Measurements from ENCODE around the gene PTPN1. TPM values are rescaled to one million over a fixed set of nuclear protein-coding genes. Genes with fewer than 3 reads are reported as not detected.
"Not testable (repeated sequence)": the region's sequence is repeated elsewhere in the genome, so short reads cannot be mapped to it uniquely, and the experiment has no call there.

The PTPN1 gene
- total and polyA plus RNA-seq, 2 donors (not counting 1 experiment from before 2014, with no cell fraction given), result 20.0 to 28.7 TPM

- H3K4me3 ChIP-seq (replicated peaks in 1 of 4; ENCODE audit: control extremely low read depth in 1 of 4, insufficient read depth in 1 of 4, low read depth in 3 of 4, low read length in 4 of 4), result no peak overlapping the region
- H3K9me3 ChIP-seq (ENCODE audit: control insufficient read depth, insufficient read depth, low read depth, low read length), result no peaks in the 10 kb centered on the region
- H3K9ac ChIP-seq (ENCODE audit: insufficient read depth, low read length), result no peak overlapping the region
- no peak overlapping the region for H3K4me2 ChIP-seq (ENCODE audit: extremely low read depth, insufficient read depth, low read length)
- H3K36me3 ChIP-seq (ENCODE audit: control insufficient read depth, insufficient read depth, low read length), result peaks cover 18% of the 10 kb centered on the region
- DNase-seq (ENCODE audit: low read depth in 2 of 2), result no peak
- peaks cover 13% of the 10 kb centered on the region for H3K4me1 ChIP-seq (ENCODE audit: control insufficient read depth, extremely low read depth, insufficient read depth, low read length)
- H3K79me2 ChIP-seq (ENCODE audit: control insufficient read depth, insufficient read depth, low read length), result peaks cover 18% of the 10 kb centered on the region
- H3K27me3 ChIP-seq (ENCODE audit: control insufficient read depth, insufficient read depth, low read length), result no peaks in the 10 kb centered on the region
- H2AFZ ChIP-seq (ENCODE audit: low read length), result no peak overlapping the region
- H4K20me1 ChIP-seq (ENCODE audit: control insufficient read depth, extremely low read depth, insufficient read depth, low read length), result no peaks in the 10 kb centered on the region
- TF ChIP-seq, protein P1, sequence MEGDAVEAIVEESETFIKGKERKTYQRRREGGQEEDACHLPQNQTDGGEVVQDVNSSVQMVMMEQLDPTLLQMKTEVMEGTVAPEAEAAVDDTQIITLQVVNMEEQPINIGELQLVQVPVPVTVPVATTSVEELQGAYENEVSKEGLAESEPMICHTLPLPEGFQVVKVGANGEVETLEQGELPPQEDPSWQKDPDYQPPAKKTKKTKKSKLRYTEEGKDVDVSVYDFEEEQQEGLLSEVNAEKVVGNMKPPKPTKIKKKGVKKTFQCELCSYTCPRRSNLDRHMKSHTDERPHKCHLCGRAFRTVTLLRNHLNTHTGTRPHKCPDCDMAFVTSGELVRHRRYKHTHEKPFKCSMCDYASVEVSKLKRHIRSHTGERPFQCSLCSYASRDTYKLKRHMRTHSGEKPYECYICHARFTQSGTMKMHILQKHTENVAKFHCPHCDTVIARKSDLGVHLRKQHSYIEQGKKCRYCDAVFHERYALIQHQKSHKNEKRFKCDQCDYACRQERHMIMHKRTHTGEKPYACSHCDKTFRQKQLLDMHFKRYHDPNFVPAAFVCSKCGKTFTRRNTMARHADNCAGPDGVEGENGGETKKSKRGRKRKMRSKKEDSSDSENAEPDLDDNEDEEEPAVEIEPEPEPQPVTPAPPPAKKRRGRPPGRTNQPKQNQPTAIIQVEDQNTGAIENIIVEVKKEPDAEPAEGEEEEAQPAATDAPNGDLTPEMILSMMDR (conservative IDR thresholded peaks at IDR 0.05 in 1 of 2, IDR thresholded peaks at IDR 0.05 in 1 of 2; ENCODE audit: low read depth in 1 of 2, low read length in 2 of 2), result no peak
- TF ChIP-seq EZH2 (IDR thresholded peaks at IDR 0.05; ENCODE audit: low read length, missing control alignments), result no peak
- no peak overlapping the region for H3K27ac ChIP-seq (ENCODE audit: insufficient read depth, low read length)
Observed at GRCh38 chr20:50565871-50566270, 55.7 kb downstream of the PTPN1 start.

GRCh38 chr20:50567860-50568548 is 57.8 kb downstream of the PTPN1 start:
- Histone ChIP-seq H3K4me3 (replicated peaks in 1 of 4; ENCODE audit: control extremely low read depth in 1 of 4, insufficient read depth in 1 of 4, low read depth in 3 of 4, low read length in 4 of 4) (no peak overlapping the region), H2AFZ (ENCODE audit: low read length) (no peak overlapping the region), H3K9me3 (ENCODE audit: control insufficient read depth, insufficient read depth, low read depth, low read length) (no peaks in the 10 kb centered on the region), H3K79me2 (ENCODE audit: control insufficient read depth, insufficient read depth, low read length) (peaks cover 15% of the 10 kb centered on the region), H3K36me3 (ENCODE audit: control insufficient read depth, insufficient read depth, low read length) (peaks cover 12% of the 10 kb centered on the region), H3K4me1 (ENCODE audit: control insufficient read depth, extremely low read depth, insufficient read depth, low read length) (peaks cover 7% of the 10 kb centered on the region), H3K27ac (ENCODE audit: insufficient read depth, low read length) (no peak overlapping the region), H3K4me2 (ENCODE audit: extremely low read depth, insufficient read depth, low read length) (no peak overlapping the region), H4K20me1 (ENCODE audit: control insufficient read depth, extremely low read depth, insufficient read depth, low read length) (no peaks in the 10 kb centered on the region), H3K27me3 (ENCODE audit: control insufficient read depth, insufficient read depth, low read length) (no peaks in the 10 kb centered on the region), H3K9ac (ENCODE audit: insufficient read depth, low read length) (no peak overlapping the region)
- TF ChIP-seq EZH2 (IDR thresholded peaks at IDR 0.05; ENCODE audit: low read length, missing control alignments), result no peak
- TF ChIP-seq, protein P1 (conservative IDR thresholded peaks at IDR 0.05 in 1 of 2, IDR thresholded peaks at IDR 0.05 in 1 of 2; ENCODE audit: low read depth in 1 of 2, low read length in 2 of 2), result no peak
- DNase-seq (ENCODE audit: low read depth in 2 of 2), result no peak

- H3K9ac ChIP-seq (ENCODE audit: insufficient read depth, low read length), result no peak overlapping the region
Observed at GRCh38 chr20:50568549-50568942, 58.4 kb downstream of the PTPN1 start.

DNA sequence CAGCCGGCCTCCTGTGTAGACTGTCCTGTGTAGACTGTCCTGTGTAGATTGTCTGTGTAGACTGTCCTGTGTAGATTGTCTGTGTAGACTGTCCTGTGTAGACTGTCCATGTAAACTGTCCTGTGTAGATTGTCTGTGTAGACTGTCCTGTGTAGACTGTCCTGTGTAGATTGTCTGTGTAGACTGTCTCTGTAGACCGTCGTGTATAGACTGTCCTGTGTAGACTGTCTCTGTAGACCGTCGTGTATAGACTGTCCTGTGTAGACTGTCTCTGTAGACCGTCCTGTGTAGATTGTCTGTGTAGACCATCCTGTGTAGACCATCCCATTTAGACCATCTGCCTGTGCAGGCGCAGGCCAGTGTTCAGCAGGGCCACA is 59.3 kb downstream of the PTPN1 start:
- not testable (repeated sequence) for H3K27ac ChIP-seq (ENCODE audit: insufficient read depth, low read length); H4K20me1 ChIP-seq (ENCODE audit: control insufficient read depth, extremely low read depth, insufficient read depth, low read length); H3K9ac ChIP-seq (ENCODE audit: insufficient read depth, low read length); DNase-seq (ENCODE audit: low read depth in 2 of 2); H3K27me3 ChIP-seq (ENCODE audit: control insufficient read depth, insufficient read depth, low read length); H3K4me3 ChIP-seq (replicated peaks in 1 of 4; ENCODE audit: control extremely low read depth in 1 of 4, insufficient read depth in 1 of 4, low read depth in 3 of 4, low read length in 4 of 4); H2AFZ ChIP-seq (ENCODE audit: low read length); H3K4me2 ChIP-seq (ENCODE audit: extremely low read depth, insufficient read depth, low read length); H3K9me3 ChIP-seq (ENCODE audit: control insufficient read depth, insufficient read depth, low read depth, low read length)
- peaks cover 12% of the 10 kb centered on the region for H3K36me3 ChIP-seq (ENCODE audit: control insufficient read depth, insufficient read depth, low read length)
- H3K79me2 ChIP-seq (ENCODE audit: control insufficient read depth, insufficient read depth, low read length), result peaks cover 11% of the 10 kb centered on the region
- peaks cover 11% of the 10 kb centered on the region for H3K4me1 ChIP-seq (ENCODE audit: control insufficient read depth, extremely low read depth, insufficient read depth, low read length)

More at GRCh38 chr20:50568549-50568942, 58.4 kb downstream of the PTPN1 start:
- no peaks in the 10 kb centered on the region for H4K20me1 ChIP-seq (ENCODE audit: control insufficient read depth, extremely low read depth, insufficient read depth, low read length)
- H2AFZ ChIP-seq (ENCODE audit: low read length), result no peak overlapping the region
- no peaks in the 10 kb centered on the region for H3K9me3 ChIP-seq (ENCODE audit: control insufficient read depth, insufficient read depth, low read depth, low read length)
- H3K36me3 ChIP-seq (ENCODE audit: control insufficient read depth, insufficient read depth, low read length), result peaks cover 12% of the 10 kb centered on the region
- no peak overlapping the region for H3K4me3 ChIP-seq (replicated peaks in 1 of 4; ENCODE audit: control extremely low read depth in 1 of 4, insufficient read depth in 1 of 4, low read depth in 3 of 4, low read length in 4 of 4)
- H3K4me2 ChIP-seq (ENCODE audit: extremely low read depth, insufficient read depth, low read length), result no peak overlapping the region
- H3K27me3 ChIP-seq (ENCODE audit: control insufficient read depth, insufficient read depth, low read length), result no peaks in the 10 kb centered on the region
- H3K79me2 ChIP-seq (ENCODE audit: control insufficient read depth, insufficient read depth, low read length), result peaks cover 11% of the 10 kb centered on the region
- TF ChIP-seq, protein P1 (conservative IDR thresholded peaks at IDR 0.05 in 1 of 2, IDR thresholded peaks at IDR 0.05 in 1 of 2; ENCODE audit: low read depth in 1 of 2, low read length in 2 of 2), result no peak
- no peak for TF ChIP-seq EZH2 (IDR thresholded peaks at IDR 0.05; ENCODE audit: low read length, missing control alignments)
- H3K27ac ChIP-seq (ENCODE audit: insufficient read depth, low read length), result no peak overlapping the region
- DNase-seq (ENCODE audit: low read depth in 2 of 2), result no peak
- H3K4me1 ChIP-seq (ENCODE audit: control insufficient read depth, extremely low read depth, insufficient read depth, low read length), result peaks cover 11% of the 10 kb centered on the region
